GM19351 (cell line): ENCODE measurements around the gene TMEM217.

Experiments used
- ATAC-seq: cut with Tn5 transposase; IDR thresholded peaks from one replicate; pipeline ENCODE4 v1.9.1; 2021; ENCODE audit warnings: mild to moderate bottlenecking, moderate library complexity; ENCODE audit not compliant: unreplicated experiment

Gene TMEM217

GRCh38 chr6:37244430-37245310 lies 13.3 kb downstream of the TMEM217 start:
- ATAC-seq: no peak

GRCh38 chr6:37243816-37244370 lies 14.1 kb downstream of the TMEM217 start:
- no peak for ATAC-seq

- no peak for ATAC-seq
Measured at GRCh38 chr6:37243131-37243815, 14.7 kb downstream of the TMEM217 start.

DNA sequence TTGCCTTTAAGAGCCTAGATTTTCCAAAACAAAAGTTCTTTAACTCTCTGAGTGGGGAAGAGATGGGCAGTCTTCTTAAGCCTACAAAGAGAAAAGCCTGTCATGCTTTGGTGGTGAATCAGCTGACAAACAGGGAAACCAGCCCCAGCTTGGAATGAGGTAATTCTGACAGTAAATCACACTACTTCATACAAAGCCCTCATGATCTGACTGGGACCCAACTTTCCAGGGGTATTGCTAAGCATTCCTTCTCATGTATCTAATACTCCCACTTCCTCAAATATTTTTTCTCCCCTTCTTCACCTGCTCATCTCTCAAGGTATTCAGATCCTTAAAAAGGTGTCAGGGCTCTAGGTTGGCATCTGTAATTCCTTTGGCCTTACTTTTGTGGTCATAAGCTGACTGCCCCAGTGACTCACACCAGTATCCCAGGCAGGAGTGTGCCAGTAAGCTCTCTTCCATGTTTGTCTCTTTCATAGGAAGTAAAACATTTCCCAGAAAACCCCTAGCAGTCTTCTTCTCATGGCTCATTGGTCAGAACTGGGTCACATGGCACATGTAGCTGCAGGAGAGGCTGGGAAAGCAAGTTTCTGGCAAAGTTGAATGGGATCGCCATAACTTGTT lies 15.4 kb downstream of the TMEM217 start:
- no peak for ATAC-seq

- ATAC-seq: no peak
Measured at GRCh38 chr6:37241775-37242428, 16.0 kb downstream of the TMEM217 start.

- ATAC-seq: no peak
Measured at GRCh38 chr6:37241131-37241530, 16.8 kb downstream of the TMEM217 start.

- no peak for ATAC-seq
Measured at GRCh38 chr6:37239950-37240713, 17.8 kb downstream of the TMEM217 start.

- no peak for ATAC-seq
Measured at GRCh38 chr6:37239526-37239925, 18.4 kb downstream of the TMEM217 start.

DNA sequence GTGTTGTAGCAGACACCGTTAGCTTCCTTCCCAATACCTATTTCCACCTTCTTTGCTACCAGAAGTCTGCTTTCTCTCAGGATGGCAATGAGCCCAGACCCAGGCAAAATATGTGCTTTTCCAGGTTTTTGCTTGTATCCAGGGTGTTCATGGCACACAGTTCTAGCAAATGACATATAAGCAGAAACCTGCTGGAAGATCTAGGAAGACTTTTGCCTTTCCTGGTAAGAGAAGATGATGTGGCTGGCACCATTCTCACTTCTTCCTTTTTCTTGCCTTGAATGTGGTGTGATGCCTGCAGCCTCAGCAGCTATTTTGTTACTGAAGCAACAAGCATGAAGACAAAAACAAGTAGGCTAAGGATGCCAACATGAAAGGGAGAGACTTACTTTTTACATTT lies 19.6 kb downstream of the TMEM217 start:
- no peak for ATAC-seq

- ATAC-seq: no peak
Measured at GRCh38 chr6:37237789-37238188, 20.2 kb downstream of the TMEM217 start.

GRCh38 chr6:37236921-37237320 lies 21.0 kb downstream of the TMEM217 start:
- ATAC-seq: no peak

DNA sequence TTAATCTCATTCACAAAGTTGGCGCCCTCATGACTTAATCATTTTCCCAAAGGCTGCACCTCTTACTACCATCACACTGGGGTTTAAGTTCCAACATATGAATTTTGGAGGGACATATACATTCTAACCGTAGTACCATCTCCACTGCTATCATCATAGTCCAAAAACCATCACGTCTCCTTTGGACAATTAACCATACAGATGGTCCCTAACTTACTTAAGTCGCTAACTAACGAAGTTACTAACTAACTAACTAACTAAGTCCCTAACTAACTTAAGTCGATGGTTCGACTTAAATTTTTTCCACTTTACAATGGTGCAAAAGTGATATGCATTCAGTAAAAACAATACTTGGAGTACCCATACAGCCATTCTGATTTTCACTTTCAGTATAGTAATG lies 24.4 kb downstream of the TMEM217 start:
- no peak for ATAC-seq

DNA sequence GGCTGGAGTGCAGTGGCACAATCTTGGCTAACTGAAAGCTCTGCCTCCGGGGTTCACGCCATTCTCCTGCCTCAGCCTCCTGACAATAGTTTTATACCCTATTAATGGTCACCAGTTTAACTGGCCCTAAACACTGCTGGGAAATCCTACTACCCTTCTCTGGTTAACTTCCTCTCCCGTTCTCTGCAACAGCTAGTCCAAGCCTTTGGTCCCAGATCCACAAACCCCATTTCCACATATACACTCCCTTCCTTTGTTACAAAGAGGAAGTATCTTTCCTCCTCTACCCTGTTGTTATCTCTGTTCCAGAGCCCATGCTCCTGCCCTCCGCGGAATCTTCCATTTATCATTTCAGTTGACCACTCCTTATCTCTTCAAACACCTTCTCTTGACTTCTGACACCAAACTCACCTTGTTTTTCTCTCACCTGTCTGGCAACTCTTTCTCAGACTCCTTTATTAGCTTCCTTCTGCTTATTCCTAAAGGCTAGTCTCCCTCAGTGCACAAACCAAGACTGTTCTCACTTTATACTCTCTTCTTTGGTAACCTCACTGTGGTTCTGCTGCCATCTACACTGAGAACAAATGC lies 25.4 kb downstream of the TMEM217 start:
- no peak for ATAC-seq

GRCh38 chr6:37230104-37230503 lies 27.8 kb downstream of the TMEM217 start:
- ATAC-seq: no peak

DNA sequence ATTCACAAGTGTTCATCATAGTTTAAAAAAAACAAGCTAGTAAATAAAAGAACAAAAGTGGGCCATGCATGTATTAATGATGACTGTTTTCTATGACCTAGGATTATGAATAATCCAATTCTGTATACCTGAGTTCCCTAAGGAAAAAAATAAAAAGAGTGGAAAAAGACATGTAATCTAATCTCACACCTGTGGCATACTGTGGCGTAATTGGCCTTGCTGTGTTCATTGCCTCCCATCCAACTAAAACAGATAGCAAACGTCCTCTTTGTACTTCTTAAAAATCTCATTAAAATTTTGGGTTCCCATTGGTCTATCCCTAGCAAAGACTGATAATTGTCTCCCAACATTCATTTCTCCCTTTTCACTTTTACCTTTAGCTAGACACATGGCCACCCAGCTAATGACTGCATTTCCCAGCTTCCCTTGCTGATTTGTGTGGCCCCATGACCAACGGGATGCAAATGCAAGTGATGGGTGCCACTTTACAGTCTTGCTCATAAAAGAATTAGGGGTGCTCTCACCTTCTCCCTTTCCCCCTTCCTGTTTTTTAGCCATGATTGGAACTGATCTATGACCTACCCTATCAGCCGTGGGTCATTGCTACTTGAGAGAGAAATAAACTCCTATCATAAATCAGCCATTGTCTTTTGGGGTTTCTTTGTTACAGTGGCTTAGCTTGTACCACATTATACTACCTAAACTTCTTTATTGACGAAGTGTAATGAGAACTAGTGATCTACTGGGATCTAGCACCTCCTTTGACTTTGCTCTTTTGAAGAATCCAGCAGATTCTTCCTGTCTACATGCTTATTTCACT lies 32.4 kb downstream of the TMEM217 start:
- no peak for ATAC-seq

GRCh38 chr6:37222992-37223391 lies 35.0 kb downstream of the TMEM217 start:
- ATAC-seq: no peak

DNA sequence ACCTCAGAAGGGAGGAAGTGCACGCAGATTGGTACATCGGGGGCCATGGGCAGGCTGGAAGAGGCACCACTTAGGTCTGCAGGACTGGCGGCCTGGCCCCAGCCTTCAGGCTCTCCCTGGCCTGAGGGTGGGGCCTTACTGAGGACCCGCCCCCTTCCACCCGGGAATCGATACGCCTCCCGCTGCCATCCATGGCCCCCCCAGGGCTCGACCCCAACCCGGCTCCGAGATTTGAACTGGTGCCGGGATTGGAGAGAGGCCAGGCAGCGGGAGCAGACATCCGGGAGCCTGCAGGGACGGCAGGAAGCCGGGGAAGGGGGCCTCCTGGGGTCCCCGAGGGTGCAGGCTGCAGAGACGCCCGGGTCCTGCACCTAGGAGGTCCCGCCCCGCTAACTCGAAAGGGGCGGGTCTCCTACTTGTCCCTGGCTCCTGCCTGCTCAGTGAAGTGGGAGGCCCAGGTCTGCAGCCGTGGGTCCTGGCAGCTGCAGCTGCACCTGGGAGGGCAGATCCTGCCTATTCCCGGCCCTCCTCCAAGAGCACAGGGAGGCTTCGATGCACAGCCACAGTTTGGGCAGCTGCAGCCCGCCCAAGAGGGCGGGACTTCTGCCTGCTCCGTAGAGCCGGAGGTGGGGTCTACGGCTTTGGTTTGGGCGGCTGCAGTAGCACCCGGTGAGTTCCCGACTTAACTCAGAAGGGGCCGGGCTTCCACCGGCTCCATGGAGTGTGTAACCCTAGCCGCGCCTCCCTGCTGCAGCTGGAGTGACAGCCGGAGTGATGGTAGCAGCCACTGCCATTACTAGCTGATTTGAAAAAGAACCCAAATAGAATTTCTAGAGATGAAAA lies 35.6 kb downstream of the TMEM217 start:
- peak; percentile 94 for ATAC-seq

DNA sequence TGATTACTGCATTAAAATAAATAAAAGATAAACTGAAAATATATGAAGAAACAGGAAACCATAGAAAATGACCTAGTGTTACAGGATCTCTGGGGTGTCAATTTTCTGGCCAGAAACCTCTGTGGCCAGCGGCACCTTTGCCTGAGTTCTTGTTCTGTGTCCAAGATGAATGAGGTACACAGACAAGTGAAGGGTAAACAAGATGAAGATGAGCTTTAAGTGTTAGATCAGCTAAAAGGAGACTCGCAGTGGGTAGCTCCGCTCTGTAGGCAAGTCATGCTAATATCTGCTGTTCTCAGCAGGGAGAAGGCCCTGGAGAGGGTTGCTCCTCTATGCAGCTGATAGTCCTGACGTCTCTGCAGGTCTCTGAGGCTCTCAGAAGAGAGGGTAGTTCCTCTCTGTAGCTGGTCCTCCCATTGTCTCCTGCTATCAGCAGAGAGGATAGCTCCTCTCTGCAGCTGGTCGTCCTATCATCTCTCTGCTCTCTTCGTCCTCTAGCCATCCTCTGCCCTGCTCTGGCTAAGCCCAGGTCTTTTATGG lies 36.3 kb downstream of the TMEM217 start:
- ATAC-seq: no peak
